Vagina (tissue), 2 donors: ENCODE data around the gene ATP8A1. TPM values are rescaled to one million over a fixed set of nuclear protein-coding genes. Genes with fewer than 3 reads are reported as not detected.

Experiments
- DNase-seq, 2 donors: peaks; one replicate each; pipeline ENCODE4 v3.0.0-alpha.2; 2017; ENCODE audit errors: extremely low spot score in 2 of 2
- H3K27ac ChIP-seq: fragments of 200-600 bp; sonication (generic); one replicate; pipeline ENCODE4 v1.5.1; 2019
- H3K27me3 ChIP-seq: fragments of 200-600 bp; sonication (generic); one replicate; pipeline ENCODE4 v1.5.1; 2019
- H3K36me3 ChIP-seq, 2 donors: fragments of 200-600 bp; sonication (generic); one replicate each; pipeline ENCODE4 v1.5.1; 2017 to 2019
- H3K4me1 ChIP-seq: fragments of 200-600 bp; sonication (generic); one replicate; pipeline ENCODE4 v1.5.1; 2019
- H3K4me3 ChIP-seq, 2 donors: fragments of 200-600 bp; sonication (generic); 1 replicate in 1 of 2; 2 replicates in 1 of 2; pipeline ENCODE4 v1.5.1; 2016 to 2019
- H3K9me3 ChIP-seq: fragments of 200-600 bp; sonication (generic); one replicate; pipeline ENCODE4 v1.5.1; 2019
- POLR2A ChIP-seq, 2 donors: fragments of 450-650 bp; IDR thresholded peaks; one replicate each; pipeline ENCODE4 v1.6.1; 2017; ENCODE audit warnings: antibody characterized with exemption in 2 of 2, mild to moderate bottlenecking in 2 of 2, moderate library complexity in 2 of 2
- POLR2AphosphoS5 ChIP-seq, 2 donors: sonication (generic); formaldehyde crosslinking; IDR thresholded peaks; one replicate each; pipeline ENCODE4 v1.9.0; 2017; ENCODE audit warnings: antibody characterized with exemption in 2 of 2, mild to moderate bottlenecking in 2 of 2, low read depth in 1 of 2; ENCODE audit not compliant: insufficient read depth in 1 of 2
- intact Hi-C: fragments of 100-400 bp; cut with DNase I; formaldehyde crosslinking; loops from one replicate; pipeline ENCODE4 v1.15.1; 2023
- total RNA-seq: library from RNA; depleted of rRNA; stranded (reverse); fragments of >200 nt; gene quantifications from one replicate; pipeline ENCODE4 v1.2.3, GENCODE V29; 2016
- TF ChIP-seq, protein P1 (sequence below), 3 experiments: fragments of 450-650 bp in 2 of 3; fragments of 200-600 bp in 1 of 3; sonication (generic) in 1 of 3; IDR thresholded peaks; one replicate each; pipeline ENCODE4 v1.5.1; 2017 to 2019; ENCODE audit warnings: antibody characterized with exemption in 3 of 3, mild to moderate bottlenecking in 2 of 3, moderate library complexity in 2 of 3

The ATP8A1 gene
- total RNA-seq, 1 donor from 2014 or later, result 10.8 TPM

DNA sequence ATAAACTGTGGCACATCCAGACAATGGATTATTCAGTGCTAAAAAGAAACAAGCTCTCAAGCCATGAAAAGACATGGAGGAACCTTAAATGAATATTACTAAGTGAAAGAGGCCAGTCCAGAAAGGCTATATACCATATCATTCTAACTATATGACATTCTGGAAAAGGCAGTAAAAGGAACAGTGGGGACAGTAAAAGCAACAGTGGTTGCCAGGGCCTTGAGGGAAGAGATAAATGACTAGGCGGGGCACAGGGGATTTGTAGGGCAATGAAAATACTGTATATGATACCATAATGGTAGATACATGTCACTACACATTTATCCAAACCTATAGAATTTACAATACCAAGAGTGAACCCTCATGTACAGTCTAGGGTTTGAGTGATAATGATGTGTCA is 115.3 kb downstream of the ATP8A1 start:
- TF ChIP-seq POLR2AphosphoS5 (IDR thresholded peaks at IDR 0.05; ENCODE audit: insufficient read depth in 1 of 2, low read depth in 1 of 2) (no peak), POLR2A (IDR thresholded peaks at IDR 0.05) (no peak)
- TF ChIP-seq, protein P1, sequence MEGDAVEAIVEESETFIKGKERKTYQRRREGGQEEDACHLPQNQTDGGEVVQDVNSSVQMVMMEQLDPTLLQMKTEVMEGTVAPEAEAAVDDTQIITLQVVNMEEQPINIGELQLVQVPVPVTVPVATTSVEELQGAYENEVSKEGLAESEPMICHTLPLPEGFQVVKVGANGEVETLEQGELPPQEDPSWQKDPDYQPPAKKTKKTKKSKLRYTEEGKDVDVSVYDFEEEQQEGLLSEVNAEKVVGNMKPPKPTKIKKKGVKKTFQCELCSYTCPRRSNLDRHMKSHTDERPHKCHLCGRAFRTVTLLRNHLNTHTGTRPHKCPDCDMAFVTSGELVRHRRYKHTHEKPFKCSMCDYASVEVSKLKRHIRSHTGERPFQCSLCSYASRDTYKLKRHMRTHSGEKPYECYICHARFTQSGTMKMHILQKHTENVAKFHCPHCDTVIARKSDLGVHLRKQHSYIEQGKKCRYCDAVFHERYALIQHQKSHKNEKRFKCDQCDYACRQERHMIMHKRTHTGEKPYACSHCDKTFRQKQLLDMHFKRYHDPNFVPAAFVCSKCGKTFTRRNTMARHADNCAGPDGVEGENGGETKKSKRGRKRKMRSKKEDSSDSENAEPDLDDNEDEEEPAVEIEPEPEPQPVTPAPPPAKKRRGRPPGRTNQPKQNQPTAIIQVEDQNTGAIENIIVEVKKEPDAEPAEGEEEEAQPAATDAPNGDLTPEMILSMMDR (IDR thresholded peaks at IDR 0.05), result no peak

DNA sequence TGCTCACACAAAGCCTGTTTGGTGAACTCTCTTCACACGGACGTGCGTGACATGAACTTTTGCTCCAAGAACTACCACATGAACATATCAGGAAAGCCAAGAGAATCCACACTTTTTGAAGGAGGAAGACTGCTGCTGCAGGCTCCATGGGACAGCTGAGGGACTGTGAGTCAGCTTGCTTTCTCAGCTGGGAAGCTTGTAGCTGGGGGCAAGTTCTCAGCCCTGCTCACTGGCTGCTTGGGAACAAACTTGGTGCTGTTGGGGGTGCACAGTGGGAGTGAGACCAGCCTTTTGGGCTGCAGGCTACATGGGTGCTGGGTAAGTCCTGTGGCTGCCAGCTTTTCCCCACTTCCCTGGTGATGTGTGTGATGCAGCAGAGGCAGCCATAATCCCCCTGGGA is 123.9 kb downstream of the ATP8A1 start:
- Histone ChIP-seq H3K36me3 (no peaks in the 10 kb centered on the region), H3K27me3 (no peaks in the 10 kb centered on the region), H3K4me1 (no peaks in the 10 kb centered on the region), H3K4me3 (no peak overlapping the region), H3K9me3 (no peaks in the 10 kb centered on the region), H3K27ac (no peak overlapping the region)
- no peak for DNase-seq
- intact Hi-C loops, result no loop called here
- TF ChIP-seq POLR2AphosphoS5 (IDR thresholded peaks at IDR 0.05; ENCODE audit: insufficient read depth in 1 of 2, low read depth in 1 of 2) (no peak), POLR2A (IDR thresholded peaks at IDR 0.05) (no peak)
- TF ChIP-seq, protein P1 (IDR thresholded peaks at IDR 0.05), result no peak

More for the DNA sequence above, 115.3 kb downstream of the ATP8A1 start:
- Histone ChIP-seq H3K27ac (no peak overlapping the region), H3K9me3 (no peaks in the 10 kb centered on the region), H3K4me3 (no peak overlapping the region), H3K36me3 (no peaks in the 10 kb centered on the region), H3K27me3 (no peaks in the 10 kb centered on the region), H3K4me1 (no peaks in the 10 kb centered on the region)
- DNase-seq, result no peak
- intact Hi-C loops, result no loop called here

DNA sequence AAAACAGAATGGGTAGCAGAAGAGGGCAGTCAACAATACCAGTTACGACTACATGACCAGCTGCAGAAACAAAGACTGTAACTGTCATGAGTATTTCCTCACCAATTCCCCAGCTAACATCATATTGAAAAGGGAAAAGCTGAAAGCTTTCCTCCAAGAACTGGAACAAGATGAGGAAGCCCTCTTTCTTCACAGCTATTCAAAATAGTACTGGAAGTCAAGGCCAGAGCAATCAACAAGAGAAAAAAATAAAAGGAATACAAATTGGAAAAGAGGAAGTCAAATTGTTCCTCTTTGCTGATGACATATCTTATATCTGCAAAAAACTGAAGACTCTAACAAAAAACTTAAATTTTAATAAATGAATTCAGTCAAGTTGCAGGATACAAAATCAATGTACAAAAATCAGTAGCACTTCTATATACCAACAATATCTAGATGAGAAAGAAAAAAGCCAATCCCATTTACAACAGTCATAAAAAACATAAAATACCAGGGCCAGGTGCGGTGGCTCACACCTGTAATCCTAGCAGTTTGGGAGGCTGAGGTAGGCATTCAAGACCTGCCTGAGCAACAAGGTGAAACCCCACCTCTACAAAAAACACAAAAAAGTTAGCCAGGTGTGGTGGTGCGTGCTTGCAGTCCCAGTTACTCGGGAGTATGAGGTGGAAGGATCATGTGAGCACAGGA is 125.4 kb downstream of the ATP8A1 start:
- no peak overlapping the region for H3K4me3 ChIP-seq
- no peaks in the 10 kb centered on the region for H3K9me3 ChIP-seq
- no peak overlapping the region for H3K27ac ChIP-seq
- no peaks in the 10 kb centered on the region for H3K36me3 ChIP-seq
- H3K4me1 ChIP-seq, result no peaks in the 10 kb centered on the region
- DNase-seq, result no peak
- TF ChIP-seq, protein P1 (IDR thresholded peaks at IDR 0.05), result no peak
- TF ChIP-seq POLR2AphosphoS5 (IDR thresholded peaks at IDR 0.05; ENCODE audit: insufficient read depth in 1 of 2, low read depth in 1 of 2) (no peak), POLR2A (IDR thresholded peaks at IDR 0.05) (no peak)
- intact Hi-C loops, result no loop called here
- no peaks in the 10 kb centered on the region for H3K27me3 ChIP-seq

DNA sequence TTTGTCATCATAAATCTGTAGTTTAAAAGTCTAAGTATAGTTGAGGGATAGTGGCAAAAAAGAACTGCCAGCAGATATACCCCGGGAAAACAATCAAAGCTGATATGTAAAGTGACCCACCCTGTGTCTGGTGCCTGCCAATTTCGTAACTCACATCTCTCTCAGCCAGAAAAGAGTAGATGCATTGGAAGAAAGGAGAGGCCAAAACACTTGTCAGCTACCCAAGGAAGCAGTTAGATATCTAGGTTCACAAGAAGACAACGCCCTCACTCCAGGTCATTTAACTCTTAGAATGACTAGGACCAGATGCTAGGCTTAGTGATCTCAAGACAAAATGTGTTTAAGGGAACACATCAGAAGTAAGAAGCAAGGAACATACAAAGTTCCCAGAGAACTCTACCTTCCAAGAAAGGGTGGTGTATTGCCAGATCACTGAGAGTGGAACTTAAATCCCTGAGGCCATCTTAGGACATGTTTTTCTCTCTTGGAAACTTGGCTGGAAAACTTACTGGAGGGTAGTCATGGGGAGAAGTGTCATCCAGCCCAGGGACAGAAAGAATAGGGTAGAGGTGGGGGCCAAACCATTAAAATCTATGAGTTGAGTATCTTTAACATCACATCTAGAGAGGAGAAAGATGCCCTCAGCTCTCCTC is 133.7 kb downstream of the ATP8A1 start:
- TF ChIP-seq POLR2AphosphoS5 (IDR thresholded peaks at IDR 0.05; ENCODE audit: insufficient read depth in 1 of 2, low read depth in 1 of 2), result no peak
- TF ChIP-seq, protein P1 (IDR thresholded peaks at IDR 0.05), result no peak
- no peak for TF ChIP-seq POLR2A (IDR thresholded peaks at IDR 0.05)
- Histone ChIP-seq H3K9me3 (no peaks in the 10 kb centered on the region), H3K27ac (no peak overlapping the region), H3K4me1 (no peaks in the 10 kb centered on the region), H3K4me3 (no peak overlapping the region), H3K36me3 (no peaks in the 10 kb centered on the region), H3K27me3 (no peaks in the 10 kb centered on the region)
- intact Hi-C loops, result loop anchor here (5.0 kb wide), 1 partner anchor 241 kb away; no protein-coding TSS in a partner anchor
- DNase-seq, result no peak
